GM19463 (cell line): ENCODE results near the gene DNTT.

ENCODE experiments used
- ATAC-seq: cut with Tn5 transposase; IDR thresholded peaks from one replicate; pipeline ENCODE4 v1.9.1; 2021; ENCODE audit warnings: mild to moderate bottlenecking, moderate library complexity; ENCODE audit not compliant: unreplicated experiment

Gene DNTT

GRCh38 chr10:96341219-96342182 lies 37.3 kb downstream of the DNTT start:
- ATAC-seq: peak; percentile 57

GRCh38 chr10:96342402-96342801 lies 38.2 kb downstream of the DNTT start:
- ATAC-seq: no peak

- no peak for ATAC-seq
Observed at GRCh38 chr10:96344178-96344577, 39.9 kb downstream of the DNTT start.

GRCh38 chr10:96345222-96345621 lies 41.0 kb downstream of the DNTT start:
- no peak for ATAC-seq

- no peak for ATAC-seq
Observed at GRCh38 chr10:96346295-96346694, 42.1 kb downstream of the DNTT start.

- ATAC-seq: no peak
Observed at GRCh38 chr10:96352027-96352426, 47.8 kb downstream of the DNTT start.

GRCh38 chr10:96352582-96352981 lies 48.3 kb downstream of the DNTT start:
- no peak for ATAC-seq

GRCh38 chr10:96357038-96357620 lies 52.9 kb downstream of the DNTT start:
- no peak for ATAC-seq

- ATAC-seq: no peak
Observed at GRCh38 chr10:96358851-96359540, 54.8 kb downstream of the DNTT start, which contains the start of gene OPALIN. Gene OPALIN (minus strand): TSS chr10:96359002. CDS start chr10:96358896, 106 bp downstream.

GRCh38 chr10:96359616-96360015 lies 55.4 kb downstream of the DNTT start:
- no peak for ATAC-seq

GRCh38 chr10:96360331-96360730 lies 56.1 kb downstream of the DNTT start:
- no peak for ATAC-seq

GRCh38 chr10:96360766-96361165 lies 56.5 kb downstream of the DNTT start:
- no peak for ATAC-seq

- no peak for ATAC-seq
Observed at GRCh38 chr10:96365571-96365970, 61.3 kb downstream of the DNTT start.

- no peak for ATAC-seq
Observed at GRCh38 chr10:96366508-96366907, 62.3 kb downstream of the DNTT start.

- no peak for ATAC-seq
Observed at GRCh38 chr10:96367470-96367869, 63.2 kb downstream of the DNTT start.

GRCh38 chr10:96368971-96369370 lies 64.7 kb downstream of the DNTT start:
- ATAC-seq: no peak

- no peak for ATAC-seq
Observed at GRCh38 chr10:96369890-96370583, 65.8 kb downstream of the DNTT start.

GRCh38 chr10:96370584-96371157 lies 66.4 kb downstream of the DNTT start:
- ATAC-seq: no peak

- ATAC-seq: no peak
Observed at GRCh38 chr10:96371356-96371755, 67.1 kb downstream of the DNTT start.

GRCh38 chr10:96374004-96374403 lies 69.8 kb downstream of the DNTT start:
- ATAC-seq: no peak

- no peak for ATAC-seq
Observed at GRCh38 chr10:96374639-96374984, 70.4 kb downstream of the DNTT start.
